GM12874 (cell line): ENCODE data around the gene ARHGAP26.

ENCODE experiments used
- TF ChIP-seq, protein P1 (sequence below): IDR thresholded peaks from 2 replicates; pipeline ENCODE4 v1.5.1; 2011; ENCODE audit warnings: low read depth, mild to moderate bottlenecking, control low read depth, low read length, moderate library complexity; ENCODE audit not compliant: insufficient read depth

Gene ARHGAP26

DNA sequence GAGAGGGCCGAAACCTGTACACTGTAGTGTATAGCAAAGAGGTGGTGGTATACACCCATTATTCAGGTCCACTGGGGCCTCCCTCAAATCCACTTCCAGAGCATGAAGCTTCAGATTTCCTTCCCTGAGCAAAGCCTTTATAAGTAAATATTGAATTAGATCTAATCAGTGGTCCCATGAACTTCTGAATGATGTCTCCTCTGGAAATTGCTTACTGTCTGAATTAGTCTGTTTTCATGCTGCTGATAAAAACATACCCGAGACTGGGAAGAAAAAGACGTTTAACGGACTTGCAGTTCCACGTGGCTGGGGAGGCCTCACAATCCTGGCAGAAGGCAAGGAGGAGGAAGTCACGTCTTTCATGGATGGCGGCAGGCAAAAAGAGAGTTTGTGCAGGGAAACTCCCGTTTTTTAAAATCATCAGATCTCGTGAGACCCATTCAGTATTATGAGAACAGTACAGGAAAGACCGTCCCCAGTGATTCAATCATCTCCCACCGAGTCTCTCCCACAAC lies 439.8 kb downstream of the ARHGAP26 start:
- TF ChIP-seq, protein P1, sequence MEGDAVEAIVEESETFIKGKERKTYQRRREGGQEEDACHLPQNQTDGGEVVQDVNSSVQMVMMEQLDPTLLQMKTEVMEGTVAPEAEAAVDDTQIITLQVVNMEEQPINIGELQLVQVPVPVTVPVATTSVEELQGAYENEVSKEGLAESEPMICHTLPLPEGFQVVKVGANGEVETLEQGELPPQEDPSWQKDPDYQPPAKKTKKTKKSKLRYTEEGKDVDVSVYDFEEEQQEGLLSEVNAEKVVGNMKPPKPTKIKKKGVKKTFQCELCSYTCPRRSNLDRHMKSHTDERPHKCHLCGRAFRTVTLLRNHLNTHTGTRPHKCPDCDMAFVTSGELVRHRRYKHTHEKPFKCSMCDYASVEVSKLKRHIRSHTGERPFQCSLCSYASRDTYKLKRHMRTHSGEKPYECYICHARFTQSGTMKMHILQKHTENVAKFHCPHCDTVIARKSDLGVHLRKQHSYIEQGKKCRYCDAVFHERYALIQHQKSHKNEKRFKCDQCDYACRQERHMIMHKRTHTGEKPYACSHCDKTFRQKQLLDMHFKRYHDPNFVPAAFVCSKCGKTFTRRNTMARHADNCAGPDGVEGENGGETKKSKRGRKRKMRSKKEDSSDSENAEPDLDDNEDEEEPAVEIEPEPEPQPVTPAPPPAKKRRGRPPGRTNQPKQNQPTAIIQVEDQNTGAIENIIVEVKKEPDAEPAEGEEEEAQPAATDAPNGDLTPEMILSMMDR = no peak

DNA sequence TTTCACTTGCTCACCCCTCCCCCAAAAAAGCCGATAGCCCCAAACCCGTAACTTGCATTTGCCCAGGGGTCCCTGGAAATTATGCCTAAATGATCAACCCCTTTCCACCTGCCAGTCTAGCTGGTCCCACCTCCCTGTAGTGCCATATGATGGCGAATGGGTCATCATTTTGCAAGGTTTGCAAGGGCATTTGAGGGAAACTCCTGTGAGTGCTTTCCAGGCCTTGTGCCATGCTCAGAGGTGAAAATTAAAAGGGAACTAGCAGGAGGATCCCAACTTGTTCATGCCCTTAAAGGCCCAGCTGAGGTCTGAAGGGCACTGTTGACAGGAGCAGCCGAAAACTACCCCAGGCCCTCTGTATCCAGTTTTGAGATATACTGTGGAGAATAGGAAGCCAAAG lies 440.4 kb downstream of the ARHGAP26 start:
- TF ChIP-seq, protein P1 = no peak

DNA sequence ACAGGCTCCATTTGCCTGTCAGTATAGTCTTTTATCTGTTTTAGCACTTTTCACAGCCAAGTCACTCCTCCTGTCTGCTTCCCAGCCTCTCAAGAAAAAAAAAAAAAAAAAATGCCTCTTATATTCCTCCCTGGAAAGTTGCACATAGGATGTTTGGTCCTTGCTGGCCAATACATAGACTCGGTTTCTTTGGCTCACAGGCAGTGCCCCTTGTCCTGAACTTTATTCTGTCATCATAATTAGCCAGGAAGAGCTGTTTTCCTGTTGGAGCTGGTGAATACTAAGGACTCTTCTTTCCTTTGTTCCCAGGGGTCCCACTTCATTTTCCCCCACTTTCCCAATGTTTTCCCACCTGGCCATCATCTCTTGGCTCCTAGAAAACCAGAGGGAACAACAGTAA lies 442.1 kb downstream of the ARHGAP26 start:
- TF ChIP-seq, protein P1 = no peak

DNA sequence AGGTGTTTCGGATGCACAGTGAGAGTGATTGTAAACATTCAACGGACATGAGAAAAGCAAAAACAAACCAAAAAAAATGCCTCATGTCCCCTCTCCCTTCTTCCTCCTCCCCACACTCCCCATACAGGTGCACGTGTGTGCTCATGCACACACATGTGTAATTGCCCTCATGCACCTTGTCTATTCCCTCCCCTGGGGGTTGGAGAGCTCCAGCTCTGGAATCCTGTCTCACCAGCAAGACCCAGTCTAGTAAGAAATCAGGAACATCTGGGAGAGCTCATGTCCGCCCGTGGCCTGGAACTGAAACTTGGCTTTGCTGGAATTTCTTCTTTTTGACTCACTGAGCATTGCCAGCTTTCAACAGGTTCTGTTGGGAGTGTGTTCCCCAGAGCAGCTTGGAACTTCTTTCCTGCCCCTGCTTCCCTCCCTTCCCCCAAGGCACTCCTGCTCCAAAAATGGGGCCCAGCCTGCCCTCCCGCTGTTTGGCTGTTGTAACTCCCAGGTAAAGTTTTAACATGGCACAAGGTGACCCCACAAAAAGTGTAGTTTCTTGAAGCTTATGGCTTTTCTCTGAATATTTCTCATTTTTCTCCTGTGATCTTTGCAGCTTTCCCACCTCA lies 443.2 kb downstream of the ARHGAP26 start:
- TF ChIP-seq, protein P1 = no peak

DNA sequence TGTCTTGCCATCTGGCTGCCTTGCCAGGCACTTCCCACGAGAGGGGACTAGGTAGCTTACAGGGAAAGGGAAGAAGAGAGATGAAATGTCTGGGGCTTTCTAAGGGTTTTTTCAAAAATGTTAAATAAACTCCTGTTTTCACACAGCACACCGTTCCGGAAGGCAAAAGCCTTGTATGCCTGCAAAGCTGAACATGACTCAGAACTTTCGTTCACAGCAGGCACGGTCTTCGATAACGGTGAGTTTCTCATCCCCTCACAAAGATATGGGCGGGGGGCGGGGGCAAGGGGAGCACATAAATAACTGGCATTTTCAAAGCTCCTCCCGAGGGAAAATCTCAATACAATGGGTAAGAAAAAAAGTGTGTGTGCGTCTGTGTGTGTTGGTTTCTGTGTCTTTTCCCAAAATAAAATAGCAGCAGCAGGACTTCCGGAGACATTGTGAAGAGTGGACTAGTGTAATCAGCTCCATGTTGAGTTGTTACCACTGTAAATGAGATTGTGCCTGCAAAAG lies 443.7 kb downstream of the ARHGAP26 start:
- TF ChIP-seq, protein P1 = no peak

DNA sequence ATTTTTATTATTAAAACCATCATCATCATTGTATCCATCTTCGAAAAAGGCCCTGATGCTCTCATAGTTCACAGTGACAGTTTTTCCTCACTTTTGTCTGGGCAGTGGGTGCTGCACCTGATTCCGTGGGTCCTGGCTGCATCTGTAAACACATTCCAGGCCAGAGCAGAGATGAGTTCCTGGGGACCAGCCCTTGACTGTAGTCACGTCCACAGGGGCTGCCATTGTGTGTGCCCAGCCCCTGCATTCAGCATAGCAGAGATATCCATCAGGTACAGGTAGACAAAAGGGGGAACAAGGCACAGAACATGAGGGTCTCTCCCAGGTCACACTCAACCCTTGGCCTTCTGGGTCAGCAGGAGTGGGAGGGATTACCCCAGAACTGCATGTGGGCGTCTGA lies 444.3 kb downstream of the ARHGAP26 start:
- TF ChIP-seq, protein P1 = no peak

DNA sequence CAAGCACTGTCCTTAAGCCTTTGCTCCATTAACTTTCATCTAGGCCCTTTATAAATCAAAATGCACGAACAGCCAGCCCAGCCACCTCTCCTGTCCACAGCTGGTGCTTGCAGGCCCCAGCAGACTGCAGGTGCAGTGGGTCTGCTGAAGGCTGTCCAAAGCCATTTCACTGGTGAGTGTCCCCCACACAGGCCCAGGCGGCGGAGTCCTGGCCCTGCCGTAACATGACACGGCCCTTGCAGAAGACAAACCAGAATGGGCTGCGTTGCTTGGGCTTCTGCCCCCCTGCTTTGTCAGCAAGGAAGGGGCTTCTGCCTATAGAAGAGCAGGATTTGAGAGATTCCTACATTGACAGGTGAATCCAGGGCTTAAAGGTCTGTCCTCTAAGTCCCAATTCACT lies 444.7 kb downstream of the ARHGAP26 start:
- TF ChIP-seq, protein P1 = no peak

DNA sequence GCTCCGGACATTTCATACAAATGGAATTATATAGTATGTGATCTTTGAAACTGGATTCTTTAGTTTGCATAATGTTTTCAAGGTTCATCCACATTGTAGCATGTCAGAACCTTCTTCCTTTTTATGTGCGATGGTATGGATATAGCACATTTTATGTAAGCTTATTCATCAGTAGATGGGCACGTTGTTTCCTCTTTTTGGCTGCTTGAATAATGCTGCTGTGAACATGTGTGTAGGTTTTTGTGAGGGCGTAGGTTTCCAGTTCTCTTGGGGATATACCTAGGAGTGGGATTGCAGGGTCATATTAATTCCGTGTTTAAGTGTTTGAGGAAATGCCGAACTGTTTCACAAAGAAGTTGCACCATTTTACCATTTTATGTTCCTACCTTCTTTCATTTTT lies 445.5 kb downstream of the ARHGAP26 start:
- TF ChIP-seq, protein P1 = no peak
